Inferior parietal cortex (tissue), 1 donor: ENCODE results near the gene SV2C.
"Not testable (repeated sequence)": the region's sequence is repeated elsewhere in the genome, so short reads cannot be mapped to it uniquely, and the experiment has no call there.

ENCODE experiments used
- DNase-seq: peaks from one replicate; pipeline ENCODE4 v3.0.0-alpha.2; 2016; ENCODE audit errors: extremely low spot score

The SV2C gene

DNA sequence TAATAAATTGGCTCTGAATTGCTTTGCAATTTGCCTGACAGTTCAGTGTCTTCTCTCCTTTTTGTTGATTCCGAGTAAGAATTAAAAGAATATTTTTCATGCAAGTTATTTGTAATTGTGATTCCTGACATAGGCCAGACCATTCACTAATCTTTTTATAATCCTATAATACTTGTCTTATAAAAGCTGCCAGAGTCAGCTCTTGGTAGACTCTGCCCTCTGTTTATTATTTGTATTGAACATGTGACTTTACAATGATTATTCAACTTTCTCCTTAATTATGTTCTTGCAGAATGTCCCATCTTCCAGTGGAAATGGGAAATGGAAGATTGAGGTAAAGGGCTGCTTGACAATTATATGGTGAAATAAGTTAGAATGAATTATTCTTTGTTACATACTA, 121.0 kb downstream of the SV2C start:
- DNase-seq, result no peak

DNA sequence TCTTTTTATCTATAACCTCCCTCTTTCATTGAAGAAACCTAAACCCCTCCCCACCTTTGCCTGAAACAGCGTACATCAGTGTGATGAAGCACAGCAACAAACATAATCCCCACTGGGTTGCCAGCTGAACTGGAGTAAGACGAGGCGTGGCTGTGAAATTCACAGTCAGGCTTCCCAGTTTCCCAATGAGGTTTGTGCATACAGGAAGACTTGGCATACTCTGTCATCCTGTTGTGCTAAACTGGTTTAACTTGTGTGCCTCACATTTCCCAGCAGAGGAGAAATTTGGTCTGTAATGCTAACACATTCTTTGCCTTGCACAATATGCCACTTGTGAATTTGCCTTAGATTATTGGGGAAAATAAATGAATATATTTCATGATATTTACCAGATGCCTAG, 121.5 kb downstream of the SV2C start:
- no peak for DNase-seq

DNA sequence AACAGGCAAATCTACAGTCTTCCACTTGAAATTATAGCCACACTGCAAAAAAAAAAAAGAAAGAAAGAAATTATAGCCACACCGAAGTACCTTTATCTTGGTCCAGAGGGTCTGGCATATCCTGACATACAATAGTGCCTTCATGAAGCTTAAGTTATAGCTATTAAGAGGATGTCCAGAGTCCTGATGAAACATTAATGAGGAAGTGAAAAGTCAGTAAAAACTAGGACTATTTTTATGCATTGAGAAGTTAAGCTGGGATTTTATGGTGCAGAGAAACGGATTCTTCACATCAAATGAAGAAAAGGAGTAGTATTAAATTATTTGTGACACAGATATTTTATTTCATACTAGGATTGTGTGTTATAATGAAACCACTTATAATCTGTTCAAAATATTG, 123.9 kb downstream of the SV2C start:
- no peak for DNase-seq

DNA sequence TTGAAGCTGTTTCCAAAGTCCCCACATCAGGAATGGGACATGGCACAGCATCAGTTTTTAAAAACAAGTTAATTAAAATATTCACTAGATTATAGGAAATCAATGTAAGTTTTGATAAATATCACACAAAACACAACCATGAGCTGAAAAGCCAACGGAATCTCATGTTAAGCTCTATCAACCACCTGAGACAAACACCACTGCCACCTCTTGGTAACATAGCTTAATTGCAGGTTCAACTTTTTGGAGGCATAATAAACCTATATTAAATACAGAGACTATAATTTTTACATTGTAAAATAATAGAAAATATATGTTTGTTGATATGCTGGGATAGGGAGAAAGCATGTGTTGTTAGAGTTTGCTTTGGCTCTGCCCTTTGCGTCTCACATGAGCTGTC, 126.1 kb downstream of the SV2C start:
- DNase-seq, result no peak

DNA sequence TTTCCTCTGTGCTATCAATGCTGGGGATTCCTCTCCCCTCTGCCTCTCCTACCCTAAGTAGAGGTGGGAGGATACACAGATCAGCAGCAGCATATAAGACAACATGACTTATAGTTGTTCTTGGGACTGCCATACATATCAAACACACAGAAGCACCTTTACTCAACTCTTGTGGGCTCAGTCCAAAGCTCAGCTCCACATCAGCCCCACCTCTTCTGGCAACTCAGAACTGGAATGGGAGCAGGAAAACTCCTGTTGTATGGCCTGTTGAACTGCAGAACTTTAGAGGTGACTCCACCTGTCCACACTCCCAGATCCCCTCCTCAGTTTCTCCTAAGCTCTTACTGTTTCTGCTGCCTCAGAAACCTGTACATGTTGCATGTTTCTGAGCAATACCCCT, 127.8 kb downstream of the SV2C start:
- no peak for DNase-seq

DNA sequence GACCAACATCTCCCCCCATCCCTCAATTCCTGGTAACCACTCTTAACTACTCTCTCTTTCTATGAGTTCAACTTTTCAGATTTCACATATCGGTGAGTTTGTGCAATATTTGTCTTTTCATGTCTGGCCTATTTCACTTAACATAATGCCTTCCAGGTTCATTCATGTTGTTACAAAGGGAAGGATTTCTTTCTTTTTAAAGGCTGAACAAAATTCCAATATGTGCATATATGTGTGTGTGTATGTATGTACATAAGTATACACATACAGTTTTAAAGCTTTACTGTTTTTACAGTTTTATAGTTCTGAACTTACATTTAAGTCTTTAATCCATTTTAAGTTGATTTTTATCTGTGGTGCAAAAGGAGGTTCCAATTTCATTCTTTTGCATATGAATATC, 130.7 kb downstream of the SV2C start:
- DNase-seq, result no peak

DNA sequence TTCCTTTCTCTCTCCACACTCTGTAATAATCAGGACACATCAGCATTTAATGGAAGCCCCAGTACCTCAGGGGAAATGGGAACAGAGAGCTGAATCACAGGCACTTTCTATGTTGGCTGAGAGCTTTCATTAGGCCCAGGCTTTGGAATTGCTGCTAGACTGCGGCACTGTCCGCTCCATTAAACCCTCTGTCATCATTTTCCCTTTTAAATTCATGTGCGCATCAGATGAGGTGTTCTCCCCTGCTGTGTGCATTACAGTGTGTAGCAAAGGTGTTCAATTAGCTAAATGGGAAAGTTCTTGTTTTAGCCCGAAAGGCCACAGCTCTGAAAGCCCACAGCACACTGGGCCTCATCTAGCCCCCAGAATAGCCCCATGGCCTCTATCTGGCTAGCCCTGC, 133.6 kb downstream of the SV2C start:
- no peak for DNase-seq

DNA sequence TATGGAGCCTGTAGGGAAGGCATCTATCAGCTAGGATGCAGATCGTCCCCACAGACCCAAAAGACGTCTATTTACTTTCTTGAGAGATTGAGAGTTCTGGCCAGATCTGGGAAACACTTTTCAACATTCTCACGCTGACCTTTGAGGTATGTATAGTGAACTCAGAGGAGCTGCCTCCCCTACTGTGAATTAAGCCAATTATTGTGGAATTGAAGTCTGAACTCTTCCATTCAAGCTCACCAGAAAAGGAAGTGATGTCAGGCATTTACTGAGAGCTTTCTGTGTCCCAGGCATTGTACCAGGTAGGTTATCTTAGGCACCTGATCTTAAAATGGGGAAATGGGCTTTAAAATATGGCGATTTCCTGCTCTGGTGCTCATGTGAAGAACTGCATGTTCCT, 136.5 kb downstream of the SV2C start:
- DNase-seq, result no peak

DNA sequence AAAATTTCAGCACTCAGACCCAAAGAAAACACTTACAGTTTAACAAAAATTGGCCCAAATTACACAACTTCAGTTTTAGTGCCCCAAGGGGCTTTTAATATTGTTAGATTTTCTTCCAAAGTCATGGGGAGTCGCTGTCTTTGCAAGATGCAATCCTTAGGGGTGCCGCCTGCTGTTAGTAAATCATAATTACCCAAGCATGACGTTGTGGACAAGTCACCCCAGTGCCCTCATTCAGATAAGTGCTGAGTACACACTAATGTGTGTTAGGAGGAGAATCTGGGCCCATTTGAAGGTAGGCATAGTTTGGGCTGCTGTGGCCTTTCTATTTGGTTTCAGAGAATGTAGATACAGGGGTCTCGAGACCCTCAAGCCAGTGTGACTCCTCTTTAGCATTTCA, 138.1 kb downstream of the SV2C start:
- no peak for DNase-seq

DNA sequence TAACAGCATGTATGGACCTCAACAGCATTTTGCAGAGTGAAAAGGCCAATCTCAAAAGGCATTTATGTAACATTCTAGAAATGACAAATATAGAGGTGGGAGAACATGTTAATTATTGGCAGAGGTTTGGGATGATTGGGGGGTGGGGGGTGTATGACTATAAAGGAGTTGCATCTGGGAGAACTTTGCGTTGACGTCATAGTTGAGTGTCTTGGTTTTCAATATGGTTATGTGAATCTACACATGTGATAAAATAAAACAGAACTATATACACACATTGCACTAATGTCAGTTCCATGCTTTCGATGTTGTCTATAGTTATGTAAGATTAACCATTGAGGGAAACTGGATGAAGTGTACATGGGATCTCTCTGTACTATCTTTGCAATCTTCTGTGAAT, 139.1 kb downstream of the SV2C start:
- DNase-seq, result no peak

DNA sequence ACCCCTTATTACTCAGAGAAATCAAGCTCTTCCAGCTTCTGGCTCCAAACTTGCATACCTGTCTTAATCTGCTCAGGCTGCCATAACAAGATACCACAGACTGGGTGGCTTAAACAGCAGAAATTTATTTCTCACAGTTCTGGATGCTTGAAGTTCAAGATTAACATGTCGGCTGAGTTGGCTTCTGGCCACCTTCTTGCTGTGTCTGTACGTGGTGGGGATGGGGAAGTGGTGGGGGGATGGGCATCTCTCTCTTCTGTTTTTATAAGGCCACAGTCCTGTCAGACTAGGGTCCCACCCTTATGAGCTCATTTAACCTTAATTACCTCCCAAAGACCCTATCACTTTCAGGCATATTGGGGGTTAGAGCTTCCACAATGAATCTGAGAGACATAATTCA, 140.5 kb downstream of the SV2C start:
- DNase-seq, result no peak

DNA sequence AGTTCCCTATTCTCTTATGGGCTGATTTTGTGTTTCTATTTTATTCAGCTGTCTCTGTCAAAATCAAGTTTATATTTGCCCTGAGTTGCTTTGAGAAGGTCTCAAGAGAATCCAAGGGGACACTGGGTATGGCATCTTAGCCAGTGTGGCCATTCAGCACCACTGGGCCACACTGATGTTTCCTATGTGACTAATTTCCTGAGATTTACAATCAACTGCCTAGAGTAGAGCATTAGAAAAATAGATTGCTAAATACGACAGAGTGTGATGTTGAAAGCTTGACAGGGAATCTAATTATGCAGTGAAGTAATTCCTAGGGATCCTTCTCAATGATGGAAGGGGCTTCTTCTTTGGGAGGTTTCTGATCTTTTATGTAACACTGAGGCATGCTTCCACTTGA, 141.7 kb downstream of the SV2C start:
- DNase-seq, result no peak

DNA sequence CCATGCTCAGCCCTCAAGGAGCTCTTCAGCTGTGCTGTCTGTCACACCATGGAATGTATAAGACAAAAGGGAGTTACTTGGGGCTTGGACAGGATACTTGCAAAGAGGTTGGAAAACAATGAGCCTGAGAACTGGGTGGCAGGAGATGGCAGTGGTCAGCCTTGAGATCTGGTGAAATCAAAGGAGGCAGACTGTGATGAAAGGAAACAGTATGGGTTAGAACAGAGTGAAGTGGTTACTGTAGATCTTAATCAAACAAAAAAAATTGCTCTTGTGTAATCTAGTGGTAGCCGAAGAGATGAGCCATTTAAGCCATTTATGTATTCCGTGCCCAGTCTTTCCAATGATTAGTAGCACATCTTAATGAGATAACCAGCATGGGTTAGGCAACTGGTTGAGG, 142.2 kb downstream of the SV2C start:
- DNase-seq, result no peak

DNA sequence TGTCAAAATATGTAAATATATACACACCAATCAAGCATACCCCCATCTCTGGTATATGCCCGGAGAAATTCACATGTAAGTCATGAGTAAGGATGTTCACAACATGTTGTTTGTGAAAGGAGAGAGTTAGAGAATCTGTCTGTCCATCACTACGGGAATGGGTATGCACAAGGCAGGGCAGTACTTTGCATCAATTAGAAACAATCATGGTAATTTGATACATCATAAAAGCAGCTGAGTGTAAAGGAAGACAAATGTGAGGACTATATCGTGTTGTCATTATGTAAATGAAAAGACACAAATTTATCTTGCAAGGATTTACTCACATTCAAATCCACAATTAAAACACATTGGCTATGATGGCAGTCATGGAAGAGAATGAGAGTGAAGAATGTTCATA, 146.7 kb downstream of the SV2C start:
- no peak for DNase-seq

DNA sequence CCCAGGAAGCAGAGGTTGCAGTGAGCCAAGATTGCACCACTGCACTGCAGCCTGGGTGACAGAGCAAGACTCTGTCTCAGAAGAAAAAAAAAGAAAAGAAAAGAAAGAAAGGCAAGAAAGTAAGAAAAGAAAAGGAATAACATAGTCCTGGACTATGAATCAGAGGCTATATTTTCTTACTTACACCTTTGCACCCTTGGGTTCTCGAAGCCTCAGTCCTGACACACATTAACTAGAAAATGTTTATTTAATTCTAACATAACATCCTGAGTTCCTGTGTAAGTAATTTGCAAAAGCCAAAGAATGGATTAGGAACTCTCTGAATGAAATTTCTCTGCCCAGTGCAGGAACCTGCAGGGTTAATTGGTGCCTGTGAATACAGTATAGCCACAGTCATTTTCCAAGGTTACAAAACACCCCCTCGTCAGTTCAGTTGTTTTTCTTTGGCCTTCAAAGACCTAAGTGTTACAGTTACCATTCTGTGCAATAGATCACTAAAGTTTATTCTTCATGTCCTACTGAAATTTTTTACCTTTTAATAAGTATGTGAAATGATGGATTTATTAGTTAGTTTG, 147.6 kb downstream of the SV2C start:
- DNase-seq, result no peak

DNA sequence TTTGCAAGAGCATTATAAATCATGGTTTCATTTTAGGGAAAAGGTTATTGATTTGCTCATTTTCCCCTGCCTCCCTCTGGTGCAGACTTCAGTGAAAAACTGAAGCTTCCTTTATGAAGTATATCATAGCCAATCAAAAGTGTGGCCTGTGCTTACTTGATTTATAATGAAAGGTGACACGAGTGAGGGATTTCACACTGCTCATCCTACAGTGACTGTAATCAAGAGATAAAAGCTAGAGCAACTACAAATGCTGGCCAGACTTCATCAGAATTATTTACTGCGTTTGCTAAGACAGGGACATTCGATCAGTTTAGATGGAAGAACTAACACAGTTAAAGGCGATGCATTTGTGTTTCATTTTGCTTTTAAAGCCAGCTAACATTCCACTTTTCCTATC, 151.5 kb downstream of the SV2C start:
- no peak for DNase-seq

DNA sequence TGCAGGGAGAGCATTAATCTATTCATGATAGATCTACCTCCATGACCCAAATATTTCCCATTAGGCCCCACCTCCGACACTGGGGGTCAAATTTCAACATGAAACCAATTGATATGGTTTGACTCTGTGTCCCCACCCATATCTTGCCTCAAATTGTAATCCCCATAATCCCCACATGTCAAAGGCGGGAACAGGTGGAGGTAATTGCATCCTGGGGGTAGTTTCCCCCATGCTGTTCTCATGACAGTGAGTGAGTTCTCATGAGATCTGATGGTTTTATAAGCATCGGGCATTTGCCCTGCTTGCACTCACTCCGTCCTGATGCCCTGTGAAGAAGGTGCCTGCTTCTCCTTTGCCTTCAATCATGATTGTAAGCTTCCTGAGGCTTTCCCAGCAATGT, 153.5 kb downstream of the SV2C start:
- DNase-seq, result no peak

DNA sequence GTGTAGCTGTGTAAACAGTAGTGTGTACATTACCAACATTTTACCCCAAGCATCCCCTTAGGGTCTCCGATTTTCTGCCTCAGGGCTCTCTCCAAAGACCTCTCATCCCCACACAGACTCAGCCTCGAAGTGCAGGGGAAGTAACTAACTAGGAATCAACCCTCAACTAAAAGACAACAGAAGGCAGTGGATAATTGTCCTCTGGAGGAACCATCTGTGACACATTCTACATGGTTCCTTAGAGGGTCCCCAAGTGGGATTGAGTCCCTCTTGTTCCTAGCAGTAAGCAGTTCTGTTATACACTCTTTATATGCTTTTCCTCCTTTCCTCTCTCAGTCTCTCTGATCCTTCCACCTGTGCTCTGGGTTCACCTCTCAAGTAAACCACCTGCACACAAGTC, 157.2 kb downstream of the SV2C start:
- DNase-seq, result no peak

DNA sequence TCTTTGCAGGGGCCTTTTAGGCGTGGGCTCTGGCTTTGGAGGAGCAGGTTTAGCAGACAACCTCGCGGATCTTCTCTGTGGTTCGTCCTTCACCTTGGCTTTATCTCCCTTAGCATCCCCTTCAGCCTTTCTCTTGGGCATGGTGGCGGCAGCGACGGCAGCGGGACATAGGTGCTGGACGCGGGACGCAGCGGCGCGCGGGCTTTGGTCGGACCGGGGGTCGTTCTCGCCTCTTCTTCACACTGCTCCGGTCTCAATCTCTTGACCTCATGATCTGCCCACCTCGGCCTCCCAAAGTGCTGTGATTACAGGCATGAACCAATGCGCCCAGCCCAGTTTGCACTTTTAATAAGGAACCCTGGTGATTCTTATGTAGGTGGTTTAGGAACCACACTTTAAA, 159.0 kb downstream of the SV2C start:
- not testable (repeated sequence) for DNase-seq

DNA sequence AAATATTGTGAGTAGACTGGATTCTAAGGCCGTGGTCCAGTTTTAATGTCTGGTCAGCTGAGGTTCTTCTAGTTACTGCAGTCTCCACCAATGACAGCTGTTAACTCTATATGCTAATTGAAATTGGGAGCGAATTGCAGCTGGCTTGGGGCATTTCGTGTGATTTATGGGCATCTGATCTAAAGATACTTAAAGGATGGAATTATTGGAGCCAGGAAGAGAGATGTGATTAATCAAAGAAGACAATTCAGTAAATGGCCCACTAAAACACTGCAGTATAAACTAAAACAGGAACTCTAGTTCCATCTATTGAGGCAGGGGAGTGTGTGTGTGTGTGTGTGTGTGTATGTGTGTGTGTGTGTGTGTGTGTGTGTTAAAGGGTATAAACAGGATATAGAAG, 162.4 kb downstream of the SV2C start:
- no peak for DNase-seq

DNA sequence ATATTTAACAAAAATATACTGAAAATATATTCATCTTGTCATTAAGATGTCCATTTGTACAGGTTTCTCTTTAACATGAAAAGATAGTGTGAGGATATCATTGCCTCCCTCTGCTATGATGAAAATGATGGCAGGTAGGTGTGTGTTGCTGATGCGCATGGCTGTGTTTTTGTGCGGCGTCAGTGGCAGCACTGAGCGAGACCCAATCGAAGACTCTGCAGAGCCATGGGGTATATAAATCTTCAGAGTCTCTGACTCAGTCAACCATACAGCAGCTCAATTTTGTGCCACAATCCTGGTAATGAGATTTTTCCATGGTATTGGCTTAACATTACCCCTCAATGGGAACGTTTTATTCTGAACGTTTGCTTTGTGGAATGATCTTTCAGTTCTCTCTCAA, 166.4 kb downstream of the SV2C start:
- DNase-seq, result no peak

DNA sequence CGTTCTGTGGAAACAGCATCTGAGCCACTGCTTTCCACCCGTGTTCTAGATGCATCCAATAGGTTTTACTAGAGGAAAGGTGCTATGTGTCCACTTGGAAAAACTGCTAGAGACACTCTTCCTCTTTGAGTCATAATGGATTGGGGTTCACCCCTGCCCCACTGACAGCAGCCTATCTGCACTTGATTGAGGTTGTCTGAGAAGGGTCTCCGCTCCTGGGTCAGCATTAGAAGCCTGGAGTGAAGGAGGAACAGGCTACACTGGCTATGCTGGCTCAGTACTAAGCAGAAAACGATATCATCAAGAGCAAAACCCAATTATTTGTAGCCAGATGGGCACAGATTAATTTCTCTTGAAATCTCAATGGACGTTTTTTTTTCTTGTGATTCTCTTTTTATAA, 167.3 kb downstream of the SV2C start:
- DNase-seq, result no peak

DNA sequence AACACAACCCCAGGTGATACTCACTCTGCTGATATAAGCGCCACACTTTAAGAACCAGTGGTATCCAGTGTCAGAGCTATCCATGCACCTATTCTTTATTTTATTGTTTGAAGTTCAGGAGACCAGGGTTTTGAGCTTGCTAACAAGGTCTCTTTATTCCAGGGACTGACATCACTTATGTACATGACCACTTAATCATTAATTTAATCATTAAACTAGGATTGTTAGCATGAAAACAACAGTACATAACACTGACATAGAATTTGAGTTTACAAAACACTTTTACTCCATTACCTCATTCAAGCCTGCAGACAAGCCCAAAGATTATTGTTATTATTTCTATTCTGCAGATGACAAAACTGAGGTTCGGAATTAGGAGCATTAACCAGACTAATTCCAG, 168.5 kb downstream of the SV2C start:
- no peak for DNase-seq

DNA sequence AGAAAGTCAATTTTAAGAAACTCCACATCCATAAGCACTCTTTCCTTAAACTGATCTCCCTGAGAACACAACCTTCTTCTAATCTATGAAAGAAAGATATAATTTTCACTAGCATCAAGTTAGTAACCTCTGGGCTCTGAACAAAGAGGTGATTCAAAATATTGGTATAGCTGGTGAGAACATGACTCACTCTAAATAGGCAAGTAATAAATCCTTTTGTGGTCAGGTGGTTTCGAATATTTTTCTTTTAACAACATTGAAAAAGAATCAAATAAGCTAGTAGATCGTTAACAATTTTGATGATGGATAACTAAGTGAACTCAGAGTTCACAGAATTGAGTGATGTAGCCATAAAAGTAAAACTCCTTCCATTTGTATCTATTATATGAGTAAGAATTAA, 169.3 kb downstream of the SV2C start:
- DNase-seq, result no peak
